GM19035 (cell line): ENCODE measurements around the gene STK39.

Source experiments
- ATAC-seq: cut with Tn5 transposase; IDR thresholded peaks from one replicate; pipeline ENCODE4 v1.9.1; 2021; ENCODE audit not compliant: unreplicated experiment

Gene STK39

GRCh38 chr2:168210895-168211570 lies 36.4 kb downstream of the STK39 start:
- no peak for ATAC-seq

GRCh38 chr2:168210216-168210894 lies 37.0 kb downstream of the STK39 start:
- no peak for ATAC-seq

GRCh38 chr2:168208652-168209051 lies 38.7 kb downstream of the STK39 start:
- ATAC-seq, result no peak

GRCh38 chr2:168207851-168208250 lies 39.5 kb downstream of the STK39 start:
- ATAC-seq, result no peak

GRCh38 chr2:168203762-168204693 lies 43.4 kb downstream of the STK39 start:
- ATAC-seq, result no peak

GRCh38 chr2:168201584-168202116 lies 45.7 kb downstream of the STK39 start:
- no peak for ATAC-seq

GRCh38 chr2:168200930-168201583 lies 46.3 kb downstream of the STK39 start:
- no peak for ATAC-seq

- no peak for ATAC-seq
Measured at GRCh38 chr2:168198476-168199207, 48.8 kb downstream of the STK39 start.

- ATAC-seq, result no peak
Measured at GRCh38 chr2:168196764-168197180, 50.6 kb downstream of the STK39 start.

- ATAC-seq, result peak; percentile 95
Measured at GRCh38 chr2:168194784-168195522, 52.4 kb downstream of the STK39 start.

- no peak for ATAC-seq
Measured at GRCh38 chr2:168192839-168193616, 54.4 kb downstream of the STK39 start.

GRCh38 chr2:168191955-168192785 lies 55.2 kb downstream of the STK39 start:
- ATAC-seq, result no peak

GRCh38 chr2:168190590-168191336 lies 56.6 kb downstream of the STK39 start:
- no peak for ATAC-seq

- ATAC-seq, result no peak
Measured at GRCh38 chr2:168189835-168190569, 57.4 kb downstream of the STK39 start.

- no peak for ATAC-seq
Measured at GRCh38 chr2:168188002-168188401, 59.4 kb downstream of the STK39 start.

- no peak for ATAC-seq
Measured at GRCh38 chr2:168186452-168186851, 60.9 kb downstream of the STK39 start.
